GM18517 (cell line): ENCODE results near the gene DENND5A.
"Not testable (repeated sequence)": the region's sequence is repeated elsewhere in the genome, so short reads cannot be mapped to it uniquely, and the experiment has no call there.

Source experiments
- ATAC-seq: cut with Tn5 transposase; IDR thresholded peaks from one replicate; pipeline ENCODE4 v1.9.1; 2021; ENCODE audit warnings: mild to moderate bottlenecking, moderate library complexity; ENCODE audit not compliant: unreplicated experiment

The DENND5A gene

DNA sequence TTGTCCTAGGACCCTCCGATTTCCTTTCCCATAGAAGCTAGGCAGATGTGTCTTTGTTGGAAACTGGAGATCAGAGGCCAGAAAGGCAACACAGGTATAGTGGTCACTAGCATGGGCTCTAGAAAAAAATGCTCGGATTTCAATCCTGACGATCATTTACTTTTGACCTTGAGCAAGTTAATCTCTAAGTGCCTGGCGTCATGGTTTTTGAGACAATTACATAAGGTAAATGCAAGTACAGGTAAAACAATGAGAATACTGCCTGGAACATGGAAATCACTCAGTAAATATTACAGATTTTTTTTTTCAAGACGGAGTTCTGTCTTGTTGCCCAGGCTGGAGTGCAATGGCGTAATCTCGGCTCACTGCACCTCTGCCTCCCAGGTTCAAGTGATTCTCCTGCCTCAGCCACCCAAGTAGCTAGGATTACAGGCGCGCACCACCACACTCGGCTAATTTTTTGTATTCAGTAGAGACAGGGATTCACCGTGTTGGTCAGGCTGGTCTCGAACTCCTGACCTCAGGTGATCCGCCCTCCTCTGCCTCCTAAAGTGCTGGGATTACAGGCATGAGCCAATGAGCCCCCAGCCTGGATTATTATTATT, 1.1 kb upstream of the DENND5A start:
- no peak for ATAC-seq

GRCh38 chr11:9264316-9265210, 587 bp downstream of the DENND5A start:
- peak; percentile 21 for ATAC-seq

- ATAC-seq, result peak; percentile 84
Observed at GRCh38 chr11:9263840-9264315, 1.3 kb downstream of the DENND5A start.

DNA sequence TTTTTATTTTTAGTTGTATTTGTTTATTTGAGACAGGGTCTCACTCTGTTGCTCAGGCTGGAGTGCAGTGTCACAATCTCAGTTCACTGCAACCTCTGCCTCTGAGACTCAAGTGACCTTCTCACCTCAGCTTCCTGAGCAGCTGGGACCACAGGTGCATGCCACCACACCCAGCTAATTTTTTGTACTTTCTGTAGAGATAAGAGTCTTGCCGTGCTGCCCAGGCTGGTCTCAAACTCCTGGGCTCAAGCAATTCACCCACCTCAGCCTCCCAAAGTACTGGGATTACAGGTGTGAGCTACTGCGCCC, 4.4 kb downstream of the DENND5A start:
- ATAC-seq, result not testable (repeated sequence)

DNA sequence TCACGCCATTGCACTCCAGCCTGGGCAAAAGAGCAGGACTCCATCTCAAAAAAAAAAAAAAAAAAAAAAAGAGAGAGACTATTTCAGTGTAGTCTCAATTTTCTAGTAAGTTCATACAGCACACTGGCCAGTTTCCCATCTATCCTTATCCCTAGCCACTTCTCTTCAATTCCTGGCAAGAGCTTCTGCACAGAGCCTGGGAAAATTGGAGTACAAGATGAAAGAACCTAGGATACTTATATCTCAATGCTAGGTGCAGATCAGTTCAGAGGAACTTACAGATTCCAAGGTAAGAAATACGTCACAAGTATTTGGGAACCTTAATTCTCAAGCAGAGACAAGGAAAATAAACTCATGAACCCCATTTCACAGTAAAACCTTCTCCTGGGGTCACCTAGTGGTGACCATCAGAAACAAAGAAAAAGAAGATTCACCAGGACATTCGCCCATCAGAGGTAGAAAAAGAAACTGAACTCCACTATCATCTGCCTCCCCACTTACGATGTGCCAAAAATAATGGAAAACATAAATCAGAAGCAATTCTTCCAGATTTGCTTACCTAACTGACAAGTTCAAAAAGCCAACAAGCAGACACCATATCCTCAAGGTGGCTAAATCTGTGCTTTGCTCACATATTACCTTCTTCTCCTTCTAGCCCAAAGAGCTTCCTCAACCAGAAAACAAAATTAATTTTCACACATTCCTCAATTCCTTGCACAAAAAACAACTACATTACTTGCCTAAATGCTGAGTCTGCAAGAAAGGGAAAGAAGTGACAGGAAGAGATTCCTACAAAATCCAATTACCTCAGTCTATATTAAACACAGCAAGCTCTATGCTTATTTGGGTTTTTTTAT, 4.9 kb downstream of the DENND5A start:
- ATAC-seq, result no peak

GRCh38 chr11:9258279-9258678, 6.9 kb downstream of the DENND5A start:
- not testable (repeated sequence) for ATAC-seq

GRCh38 chr11:9254416-9254815, 10.7 kb downstream of the DENND5A start:
- ATAC-seq, result no peak

DNA sequence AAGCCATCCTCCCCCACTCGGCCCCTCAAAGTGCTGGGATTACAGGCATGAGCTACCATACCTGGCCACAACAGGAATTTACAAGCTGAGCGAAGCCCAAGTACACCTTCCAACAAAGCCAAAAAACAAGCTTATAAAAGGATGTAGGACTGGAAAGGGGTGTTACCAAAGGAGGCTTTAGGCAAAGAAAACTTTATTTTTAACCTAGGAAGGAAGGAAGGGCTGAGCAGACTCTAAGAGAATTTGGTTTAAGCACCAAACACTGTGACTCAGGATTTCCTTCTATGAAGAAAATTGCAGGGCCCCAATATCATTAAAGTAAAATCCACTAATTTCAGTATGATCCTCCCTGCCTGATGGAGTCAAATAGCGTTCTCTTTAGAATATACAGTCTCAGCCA, 12.1 kb downstream of the DENND5A start:
- ATAC-seq, result no peak

DNA sequence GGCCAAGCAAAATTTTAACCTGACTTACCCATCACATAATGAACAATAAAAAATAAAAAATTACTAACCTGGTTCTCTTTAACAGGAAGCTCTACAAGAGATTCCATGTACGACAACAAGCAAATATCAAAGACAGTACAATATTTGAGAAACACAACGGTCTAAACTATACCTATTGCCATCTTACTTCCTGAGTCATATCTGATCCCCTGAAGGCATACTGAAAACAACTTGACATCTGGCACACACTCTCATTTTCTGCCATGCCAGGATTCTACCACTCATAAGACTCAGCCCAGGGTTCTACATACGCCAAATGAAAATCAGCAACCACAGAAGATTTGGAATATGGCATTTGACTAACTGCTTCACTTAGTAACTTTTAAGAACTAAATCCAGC, 13.8 kb downstream of the DENND5A start:
- ATAC-seq, result no peak

DNA sequence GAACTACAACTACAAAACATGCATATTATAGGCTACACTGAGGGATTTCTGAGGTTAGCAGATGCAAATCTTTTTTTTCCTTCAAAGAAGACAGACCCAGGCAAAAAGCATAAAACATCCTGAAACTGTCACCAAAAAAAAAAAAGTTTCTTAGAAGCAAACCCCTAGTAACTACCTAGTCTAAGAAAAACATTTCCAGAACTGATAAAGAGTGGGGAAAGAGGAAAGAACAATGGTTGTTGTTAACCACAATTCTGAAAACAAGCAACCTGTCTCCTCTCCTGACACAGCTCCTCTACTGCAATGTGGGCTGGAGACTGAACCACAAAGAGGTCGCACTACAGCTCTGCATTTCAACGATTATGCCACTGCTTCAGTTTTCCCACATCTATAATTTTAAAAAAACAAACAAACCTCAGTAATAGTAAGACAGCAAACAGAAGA, 15.0 kb downstream of the DENND5A start:
- ATAC-seq, result peak; percentile 73

- ATAC-seq, result no peak
Observed at GRCh38 chr11:9249252-9249651, 15.9 kb downstream of the DENND5A start.

DNA sequence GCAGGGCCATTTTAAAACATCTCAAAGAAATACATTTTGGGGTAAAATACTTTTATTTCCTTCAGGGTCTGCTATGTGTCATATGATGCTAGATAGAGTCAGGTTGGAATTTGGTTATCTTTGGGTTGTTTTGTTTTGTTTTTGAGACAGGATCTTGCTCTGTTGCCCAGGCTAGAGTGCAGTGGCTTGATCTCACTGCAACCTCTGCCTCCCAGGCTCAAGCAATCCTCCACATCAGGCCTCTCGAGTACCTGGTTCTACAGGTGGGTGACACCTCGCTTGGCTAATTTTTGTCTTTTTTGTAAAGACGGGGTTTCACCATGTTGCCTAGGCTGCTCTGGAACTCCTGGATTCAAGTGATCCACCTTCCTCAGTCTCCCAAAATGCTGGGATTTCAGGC, 17.3 kb downstream of the DENND5A start:
- no peak for ATAC-seq

DNA sequence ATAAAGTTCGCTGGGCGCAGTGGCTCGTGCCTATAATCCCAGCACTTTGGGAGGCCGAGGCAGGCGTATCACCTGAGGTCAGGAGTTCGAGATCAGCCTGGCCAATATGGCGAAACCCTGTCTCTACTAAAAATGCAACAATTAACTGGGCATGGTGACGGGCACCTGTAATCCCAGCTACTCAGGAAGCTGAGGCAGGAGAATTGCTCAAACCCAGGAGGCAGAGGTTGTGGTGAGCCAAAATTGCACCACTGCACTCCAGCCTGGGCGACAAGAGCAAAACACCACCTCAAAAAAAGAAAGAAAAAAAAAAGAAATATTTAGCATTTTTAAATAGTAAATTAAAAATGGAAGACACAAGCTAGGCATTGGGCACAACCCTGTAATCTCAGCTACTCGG, 28.9 kb downstream of the DENND5A start:
- ATAC-seq, result not testable (repeated sequence)

GRCh38 chr11:9232482-9232881, 32.7 kb downstream of the DENND5A start:
- no peak for ATAC-seq

DNA sequence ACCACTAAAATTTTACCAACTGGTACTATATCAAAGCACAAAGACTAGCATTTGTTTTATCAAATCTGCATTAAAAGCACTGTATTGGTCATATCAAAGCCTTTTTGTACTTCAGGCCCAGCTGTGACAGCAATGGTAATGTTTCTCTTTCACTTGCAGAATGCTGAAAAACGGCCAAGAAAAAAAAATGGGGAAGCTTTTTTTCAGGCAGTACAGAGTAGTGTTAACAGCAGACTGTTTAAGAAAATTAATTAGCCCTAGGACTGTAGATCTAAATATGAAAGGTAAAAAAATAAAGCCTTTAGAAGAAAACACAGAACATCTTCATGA, 33.3 kb downstream of the DENND5A start:
- ATAC-seq, result no peak

DNA sequence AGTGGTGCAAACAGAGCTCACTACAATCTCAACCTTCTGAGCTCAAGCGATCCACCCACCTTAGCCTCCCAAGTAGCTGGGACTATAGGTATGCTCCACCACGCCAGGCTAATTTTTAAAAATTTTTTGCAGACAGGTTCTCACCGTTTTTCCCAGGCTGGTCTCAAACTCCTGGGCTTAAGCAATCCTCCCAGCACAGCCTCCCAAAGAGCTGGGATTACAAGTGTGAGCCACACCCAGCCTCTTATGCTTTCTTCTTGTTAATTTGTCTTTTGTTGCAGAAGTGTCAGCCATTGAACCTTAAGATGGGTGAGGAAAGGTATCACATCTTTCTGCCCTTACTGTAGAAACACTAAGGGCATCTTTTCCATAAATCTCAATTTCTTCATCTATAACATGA, 34.9 kb downstream of the DENND5A start:
- no peak for ATAC-seq

GRCh38 chr11:9228091-9228490, 37.1 kb downstream of the DENND5A start:
- ATAC-seq, result no peak

DNA sequence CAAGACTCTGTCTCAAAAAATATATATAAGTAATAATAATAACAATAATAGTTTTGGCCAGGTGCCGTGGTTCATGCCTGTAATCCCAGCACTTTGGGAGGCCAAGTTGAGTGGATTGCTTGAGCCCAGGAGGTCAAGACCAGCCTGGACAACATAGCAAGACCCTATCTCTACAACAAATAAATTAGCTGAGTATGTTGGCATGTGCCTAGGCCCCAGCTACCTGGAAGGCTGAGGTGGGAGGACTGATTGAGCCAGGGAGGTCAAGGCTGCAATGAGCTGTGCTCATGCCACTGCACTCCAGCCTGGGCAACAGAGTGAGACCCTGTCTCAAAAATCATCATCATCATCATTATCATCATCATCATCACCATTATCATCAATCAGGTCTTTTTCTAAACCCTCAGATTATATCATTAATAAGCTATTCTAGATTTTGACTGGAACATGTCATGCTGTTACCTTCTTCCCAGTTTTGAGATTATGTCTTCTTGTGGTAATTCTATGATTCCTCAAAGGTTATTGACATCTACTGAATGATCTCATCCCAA, 39.3 kb downstream of the DENND5A start:
- no peak for ATAC-seq

- ATAC-seq, result no peak
Observed at GRCh38 chr11:9222654-9223053, 42.5 kb downstream of the DENND5A start.

DNA sequence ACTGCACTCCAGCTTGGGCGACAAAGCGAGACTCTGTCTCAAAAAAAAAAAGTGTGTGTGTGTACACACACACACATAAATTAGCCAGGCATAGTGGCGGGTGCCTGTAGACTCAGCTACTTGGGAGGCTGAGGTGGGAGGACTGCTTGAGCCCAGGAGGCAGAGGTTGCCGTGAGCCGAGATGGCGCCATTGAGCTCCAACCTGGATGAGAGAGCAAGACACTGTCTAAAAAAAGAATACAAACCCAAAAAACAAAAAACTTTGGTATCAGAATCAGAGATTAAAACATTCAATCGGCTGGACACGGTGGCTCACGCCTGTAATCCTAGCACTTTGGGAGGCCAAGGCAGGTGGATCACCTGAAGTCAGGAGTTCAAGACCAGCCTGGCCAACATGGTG, 44.3 kb downstream of the DENND5A start:
- not testable (repeated sequence) for ATAC-seq

GRCh38 chr11:9219572-9219971, 45.6 kb downstream of the DENND5A start:
- no peak for ATAC-seq
